Measurements from ENCODE around the gene C19orf38.

DNA sequence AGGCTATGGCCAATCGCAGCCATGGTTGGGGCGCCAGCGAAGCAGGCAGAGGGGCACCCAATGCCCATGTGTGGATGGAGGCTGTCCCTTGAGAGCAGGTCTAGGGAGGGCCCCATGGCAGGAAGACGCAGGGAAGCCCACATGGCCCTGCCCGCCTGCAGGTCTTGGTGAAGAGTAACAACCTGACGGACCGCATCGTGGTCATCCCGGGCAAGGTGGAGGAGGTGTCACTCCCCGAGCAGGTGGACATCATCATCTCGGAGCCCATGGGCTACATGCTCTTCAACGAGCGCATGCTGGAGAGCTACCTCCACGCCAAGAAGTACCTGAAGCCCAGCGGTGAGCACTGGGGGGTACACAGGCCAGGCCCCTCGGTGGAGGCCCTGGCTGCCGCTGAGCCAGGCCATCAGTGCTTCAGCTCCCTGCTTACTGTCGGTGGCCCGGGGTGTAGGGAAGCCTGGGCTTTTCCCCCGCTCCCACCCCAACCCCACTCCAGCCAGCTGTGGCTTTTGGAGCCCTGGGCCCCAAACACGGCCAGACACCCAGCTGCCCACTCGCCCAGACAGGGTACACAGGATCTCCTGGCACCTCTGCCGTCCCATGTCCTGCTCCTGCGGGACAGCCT is 65.6 kb downstream of the C19orf38 start:
- TF ChIP-seq, protein P1, sequence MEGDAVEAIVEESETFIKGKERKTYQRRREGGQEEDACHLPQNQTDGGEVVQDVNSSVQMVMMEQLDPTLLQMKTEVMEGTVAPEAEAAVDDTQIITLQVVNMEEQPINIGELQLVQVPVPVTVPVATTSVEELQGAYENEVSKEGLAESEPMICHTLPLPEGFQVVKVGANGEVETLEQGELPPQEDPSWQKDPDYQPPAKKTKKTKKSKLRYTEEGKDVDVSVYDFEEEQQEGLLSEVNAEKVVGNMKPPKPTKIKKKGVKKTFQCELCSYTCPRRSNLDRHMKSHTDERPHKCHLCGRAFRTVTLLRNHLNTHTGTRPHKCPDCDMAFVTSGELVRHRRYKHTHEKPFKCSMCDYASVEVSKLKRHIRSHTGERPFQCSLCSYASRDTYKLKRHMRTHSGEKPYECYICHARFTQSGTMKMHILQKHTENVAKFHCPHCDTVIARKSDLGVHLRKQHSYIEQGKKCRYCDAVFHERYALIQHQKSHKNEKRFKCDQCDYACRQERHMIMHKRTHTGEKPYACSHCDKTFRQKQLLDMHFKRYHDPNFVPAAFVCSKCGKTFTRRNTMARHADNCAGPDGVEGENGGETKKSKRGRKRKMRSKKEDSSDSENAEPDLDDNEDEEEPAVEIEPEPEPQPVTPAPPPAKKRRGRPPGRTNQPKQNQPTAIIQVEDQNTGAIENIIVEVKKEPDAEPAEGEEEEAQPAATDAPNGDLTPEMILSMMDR (IDR thresholded peaks at IDR 0.05 in 8 of 11, conservative IDR thresholded peaks at IDR 0.05 in 3 of 11): no peak
- TF ChIP-seq POLR2A (IDR thresholded peaks at IDR 0.05): no peak
- TF ChIP-seq POLR2AphosphoS5 (IDR thresholded peaks at IDR 0.05): no peak
